ENCODE data around the gene PDCD11.

PDCD11 gene

DNA sequence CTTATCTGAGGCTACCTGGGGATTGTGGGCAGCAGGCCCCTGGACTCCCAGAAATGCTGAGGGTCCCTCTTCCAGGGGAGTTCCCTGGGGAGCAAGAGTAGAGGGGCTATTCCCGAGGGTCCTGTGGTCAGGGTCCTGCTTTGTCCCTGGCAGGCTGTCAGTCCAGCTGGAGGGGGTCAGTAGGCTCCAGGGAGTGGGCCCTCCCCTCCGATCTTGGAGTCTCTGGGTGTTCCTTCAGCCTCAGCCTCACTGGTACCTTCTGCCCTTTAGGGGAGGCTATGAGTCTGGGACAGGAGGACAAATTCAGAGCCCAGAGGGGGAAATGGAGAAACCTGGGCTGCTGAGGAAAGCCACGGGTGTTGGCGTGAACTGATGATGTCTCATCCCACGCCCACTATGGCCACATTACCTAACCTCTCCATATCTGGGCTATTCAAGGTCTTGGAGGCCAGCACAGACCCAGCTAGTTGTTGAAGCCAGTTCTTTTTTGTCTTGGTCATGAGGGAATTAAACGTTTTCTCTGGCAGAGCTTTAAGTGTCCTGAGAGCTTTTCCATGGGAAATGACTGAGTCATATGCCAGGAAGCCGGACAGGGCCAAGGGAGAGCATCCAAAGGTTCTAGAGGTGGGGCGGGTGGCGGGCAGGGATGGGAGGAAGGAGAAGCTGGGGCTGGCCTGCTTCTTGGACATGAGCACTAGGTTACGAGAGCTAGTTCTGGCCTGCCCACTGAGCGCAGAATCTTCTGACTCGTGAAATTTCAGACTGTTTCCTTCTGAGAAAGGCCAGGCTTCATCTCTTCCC, 49.5 kb downstream of the PDCD11 start:
- Mint-ChIP-seq H3K36me3 (ENCODE audit: low read depth) (peaks cover 55% of the 10 kb centered on the region), H3K9me3 (no peaks in the 10 kb centered on the region), H3K27me3 (ENCODE audit: low read depth) (peaks cover 7% of the 10 kb centered on the region), H3K4me1 (peaks cover 1% of the 10 kb centered on the region), H3K4me3 (no peak overlapping the region), H3K27ac (no peak overlapping the region)
- TF ChIP-seq, protein P1, sequence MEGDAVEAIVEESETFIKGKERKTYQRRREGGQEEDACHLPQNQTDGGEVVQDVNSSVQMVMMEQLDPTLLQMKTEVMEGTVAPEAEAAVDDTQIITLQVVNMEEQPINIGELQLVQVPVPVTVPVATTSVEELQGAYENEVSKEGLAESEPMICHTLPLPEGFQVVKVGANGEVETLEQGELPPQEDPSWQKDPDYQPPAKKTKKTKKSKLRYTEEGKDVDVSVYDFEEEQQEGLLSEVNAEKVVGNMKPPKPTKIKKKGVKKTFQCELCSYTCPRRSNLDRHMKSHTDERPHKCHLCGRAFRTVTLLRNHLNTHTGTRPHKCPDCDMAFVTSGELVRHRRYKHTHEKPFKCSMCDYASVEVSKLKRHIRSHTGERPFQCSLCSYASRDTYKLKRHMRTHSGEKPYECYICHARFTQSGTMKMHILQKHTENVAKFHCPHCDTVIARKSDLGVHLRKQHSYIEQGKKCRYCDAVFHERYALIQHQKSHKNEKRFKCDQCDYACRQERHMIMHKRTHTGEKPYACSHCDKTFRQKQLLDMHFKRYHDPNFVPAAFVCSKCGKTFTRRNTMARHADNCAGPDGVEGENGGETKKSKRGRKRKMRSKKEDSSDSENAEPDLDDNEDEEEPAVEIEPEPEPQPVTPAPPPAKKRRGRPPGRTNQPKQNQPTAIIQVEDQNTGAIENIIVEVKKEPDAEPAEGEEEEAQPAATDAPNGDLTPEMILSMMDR (IDR thresholded peaks at IDR 0.05; ENCODE audit: unreplicated experiment in 3 of 3): no peak

DNA sequence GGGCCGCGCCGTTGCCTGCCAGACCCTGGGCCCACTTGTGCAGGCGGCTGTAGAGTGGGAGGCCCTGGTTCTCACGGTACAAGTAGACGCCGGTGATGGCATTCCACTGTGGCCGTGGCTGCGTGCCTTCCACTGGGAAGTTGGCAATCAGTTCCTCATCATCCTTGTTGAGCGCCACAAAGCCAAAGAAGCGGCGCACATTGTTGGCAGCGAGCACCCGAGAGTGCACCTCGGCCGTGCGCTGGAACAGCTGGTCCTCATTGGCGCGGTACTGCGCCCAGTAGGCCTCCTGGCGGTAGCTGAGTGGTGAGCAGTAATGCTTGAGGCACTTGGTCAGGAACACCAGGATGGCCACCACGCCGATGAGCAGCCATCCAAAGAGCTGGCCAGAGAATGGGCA, 50.8 kb downstream of the PDCD11 start:
- no peak overlapping the region for H3K4me3 Mint-ChIP-seq
- TF ChIP-seq, protein P1 (IDR thresholded peaks at IDR 0.05; ENCODE audit: unreplicated experiment in 3 of 3): no peak

DNA sequence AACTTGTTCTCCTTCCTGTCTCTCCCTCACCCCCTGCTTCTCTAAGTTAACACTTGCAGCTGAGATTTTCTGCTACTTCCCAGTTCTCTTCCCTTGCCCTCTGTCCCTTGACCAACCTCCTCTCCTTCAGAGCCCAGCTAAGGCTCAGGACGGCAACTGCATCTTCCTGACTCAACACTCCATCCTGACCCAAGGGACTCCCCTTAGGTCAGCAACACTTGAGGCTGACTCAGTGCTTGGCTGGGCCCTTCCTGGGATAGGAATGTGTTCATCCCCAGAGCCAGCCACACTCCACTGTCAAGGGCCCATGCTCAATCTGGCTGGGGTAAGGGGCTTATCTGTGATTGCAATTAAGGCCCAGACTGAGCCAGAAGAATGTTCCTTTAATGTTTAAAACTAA, 52.3 kb downstream of the PDCD11 start:
- no peaks in the 10 kb centered on the region for H3K9me3 Mint-ChIP-seq
- H3K4me3 Mint-ChIP-seq: no peak overlapping the region
- peaks cover 6% of the 10 kb centered on the region for H3K4me1 Mint-ChIP-seq
- H3K27ac Mint-ChIP-seq: no peak overlapping the region
- H3K27me3 Mint-ChIP-seq (ENCODE audit: low read depth): peaks cover 5% of the 10 kb centered on the region
- H3K36me3 Mint-ChIP-seq (ENCODE audit: low read depth): peaks cover 36% of the 10 kb centered on the region
- TF ChIP-seq, protein P1 (IDR thresholded peaks at IDR 0.05; ENCODE audit: unreplicated experiment in 3 of 3): no peak

More for the DNA sequence above, 50.8 kb downstream of the PDCD11 start:
- Mint-ChIP-seq H3K4me1 (peaks cover 6% of the 10 kb centered on the region), H3K27ac (no peak overlapping the region), H3K36me3 (ENCODE audit: low read depth) (peaks cover 48% of the 10 kb centered on the region), H3K9me3 (no peaks in the 10 kb centered on the region), H3K27me3 (ENCODE audit: low read depth) (peaks cover 7% of the 10 kb centered on the region)

DNA sequence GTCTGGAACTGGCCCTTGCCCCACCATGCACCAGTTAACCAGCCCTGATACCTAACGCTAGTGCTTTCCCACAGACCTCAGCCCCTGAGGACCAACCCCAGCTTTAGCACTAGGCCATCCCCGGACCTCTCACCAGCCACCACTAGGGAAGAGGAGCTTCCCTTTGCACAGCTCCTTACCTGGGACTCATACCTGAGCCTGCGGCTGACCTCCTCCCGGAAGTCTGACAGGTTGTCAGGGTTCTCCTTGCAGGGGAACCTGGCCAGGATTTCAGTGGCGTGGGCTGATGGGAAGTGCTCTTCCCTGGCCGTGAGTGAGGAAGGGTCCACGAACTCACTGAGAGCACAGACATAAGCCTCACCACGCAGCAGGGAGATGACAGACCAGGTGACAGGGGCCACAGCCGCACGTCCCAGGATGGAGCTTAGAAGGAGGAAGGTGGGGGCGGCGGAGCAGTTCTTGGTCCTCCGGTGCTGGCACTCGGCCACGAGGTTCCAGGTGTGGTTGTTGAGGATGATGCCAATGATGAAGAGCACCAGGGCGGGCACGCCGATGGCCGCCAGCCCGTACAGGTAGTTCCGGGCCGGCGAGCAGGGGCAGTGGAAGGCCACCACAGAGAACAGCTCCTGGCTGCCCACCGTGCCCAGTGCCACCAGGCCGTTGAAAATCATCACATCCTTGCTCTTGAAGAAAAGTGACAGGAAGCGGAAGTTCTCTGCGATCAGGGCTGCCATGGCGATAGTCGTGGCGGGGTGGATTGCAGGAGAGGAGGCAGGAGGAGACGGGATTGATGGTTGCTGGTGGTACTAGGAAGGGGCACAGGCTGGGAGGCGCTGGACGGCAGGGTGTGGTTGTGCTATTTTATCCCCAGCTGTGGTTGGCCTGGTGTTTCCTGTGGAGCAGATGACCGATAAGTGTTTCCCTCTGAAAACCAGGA, 53.0 kb downstream of the PDCD11 start:
- Mint-ChIP-seq H3K4me3 (peak overlapping the region; percentile 20 to 47 (median 26)), H3K27ac (no peak overlapping the region), H3K36me3 (ENCODE audit: low read depth) (peaks cover 29% of the 10 kb centered on the region), H3K9me3 (no peaks in the 10 kb centered on the region), H3K27me3 (ENCODE audit: low read depth) (peaks cover 4% of the 10 kb centered on the region), H3K4me1 (peaks cover 6% of the 10 kb centered on the region)
- TF ChIP-seq, protein P1 (IDR thresholded peaks at IDR 0.05; ENCODE audit: unreplicated experiment in 3 of 3): no peak

DNA sequence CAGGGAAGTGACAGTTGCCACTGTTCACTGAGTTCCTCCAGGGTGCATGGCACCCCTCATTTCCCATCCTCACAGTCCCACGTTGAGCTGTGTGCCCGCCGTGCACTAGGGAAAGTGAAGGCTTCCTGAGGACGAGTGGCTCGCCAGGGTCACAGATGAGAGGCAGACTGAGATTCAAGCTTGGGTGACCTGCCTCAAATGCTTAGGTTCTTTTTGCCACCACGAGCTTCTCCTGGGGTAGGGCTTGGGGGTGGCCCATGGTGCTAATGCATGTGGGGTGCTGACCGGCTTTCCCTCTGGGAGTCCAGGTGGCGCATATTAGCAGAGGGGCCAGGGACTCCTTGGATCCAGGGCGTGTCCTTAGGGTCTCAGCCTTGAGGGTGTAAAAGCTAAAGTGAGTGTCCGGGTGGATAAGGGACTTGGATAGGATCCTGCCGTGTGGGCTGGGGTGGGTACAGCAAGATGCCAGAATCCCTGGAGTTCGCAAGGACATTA, 53.8 kb downstream of the PDCD11 start:
- peaks cover 6% of the 10 kb centered on the region for H3K4me1 Mint-ChIP-seq
- TF ChIP-seq, protein P1 (IDR thresholded peaks at IDR 0.05; ENCODE audit: unreplicated experiment in 3 of 3): no peak
- H3K27ac Mint-ChIP-seq: no peak overlapping the region
- H3K9me3 Mint-ChIP-seq: no peaks in the 10 kb centered on the region
- H3K36me3 Mint-ChIP-seq (ENCODE audit: low read depth): peaks cover 23% of the 10 kb centered on the region
- peaks cover 8% of the 10 kb centered on the region for H3K27me3 Mint-ChIP-seq (ENCODE audit: low read depth)
- H3K4me3 Mint-ChIP-seq: peak overlapping the region; percentile 6 to 87 (median 85)

All from nephron (organoid).